Caco-2 (cell line): ENCODE results near the gene IRX2. TPM values are rescaled to one million over a fixed set of nuclear protein-coding genes. Genes with fewer than 3 reads are reported as not detected.

Source experiments
- BruUV-seq: library from RNA; stranded (reverse); fragments of 400-500 nt; replicated peaks from 2 replicates; lab custom pipeline; 2021; lab: Mats Ljungman, UMichigan
- CTCF ChIA-PET: fragments of 300-600 bp; sonication (Branson Sonifier 250); formaldehyde crosslinking; loops from one replicate; lab custom pipeline; 2022; ENCODE audit warnings: antibody characterized with exemption; lab: Charles Lee
- POLR2A ChIA-PET: fragments of 300-600 bp; sonication (Branson Sonifier 250); formaldehyde crosslinking; loops from one replicate; lab custom pipeline; 2022; ENCODE audit warnings: antibody characterized with exemption; lab: Charles Lee
- DNase-seq, 2 experiments: peaks; one replicate each; pipeline versions ENCODE4 v3.0.0 to v3.0.0-alpha.2; 2020 to 2022
- H3K27me3 ChIP-seq: replicated peaks from 2 replicates; pipeline ENCODE4 v1.6.0; 2011; ENCODE audit warnings: low read length; ENCODE audit not compliant: control insufficient read depth, insufficient read depth
- H3K36me3 ChIP-seq: 2 replicates; pipeline ENCODE4 v1.5.1; 2011; ENCODE audit warnings: low read length; ENCODE audit not compliant: control insufficient read depth, insufficient read depth
- H3K4me1 ChIP-seq: fragments of 250-450 bp; sonication (Bioruptor Pico); 2 replicates; pipeline ENCODE4 v1.5.1; 2020; ENCODE audit warnings: mild to moderate bottlenecking
- H3K4me3 ChIP-seq: 2 replicates; pipeline ENCODE4 v1.5.1; 2011; ENCODE audit warnings: low read depth, mild to moderate bottlenecking, control low read depth, low read length
- H3K9me3 ChIP-seq: fragments of 250-450 bp; sonication (Bioruptor Pico); 2 replicates; pipeline ENCODE4 v1.5.1; 2020; ENCODE audit warnings: mild to moderate bottlenecking, moderate library complexity
- H3K27ac Mint-ChIP-seq: one replicate; pipeline ENCODE4 v1.8.0; 2022; ENCODE audit warnings: mixed read lengths; ENCODE audit not compliant: unreplicated experiment
- H3K27me3 Mint-ChIP-seq: one replicate; pipeline ENCODE4 v1.8.0; 2022; ENCODE audit warnings: mixed read lengths; ENCODE audit not compliant: insufficient read depth, unreplicated experiment
- H3K36me3 Mint-ChIP-seq: one replicate; pipeline ENCODE4 v1.8.0; 2022; ENCODE audit warnings: mild to moderate bottlenecking, mixed read lengths; ENCODE audit not compliant: insufficient read depth, unreplicated experiment
- H3K4me1 Mint-ChIP-seq: one replicate; pipeline ENCODE4 v1.8.0; 2022; ENCODE audit warnings: low read depth, mixed read lengths; ENCODE audit not compliant: unreplicated experiment
- H3K4me3 Mint-ChIP-seq: one replicate; pipeline ENCODE4 v1.8.0; 2022; ENCODE audit warnings: mild to moderate bottlenecking, moderate library complexity, mixed read lengths; ENCODE audit not compliant: unreplicated experiment
- H3K9me3 Mint-ChIP-seq: one replicate; pipeline ENCODE4 v1.8.0; 2022; ENCODE audit warnings: mixed read lengths; ENCODE audit not compliant: unreplicated experiment
- CTCF ChIP-seq, 2 experiments: fragments of 200-600 bp in 1 of 2; IDR thresholded peaks; 1 replicate in 1 of 2; 2 replicates in 1 of 2; pipeline versions ENCODE4 v1.5.1 to v1.8.0; 2011 to 2022; ENCODE audit warnings: antibody characterized with exemption in 1 of 2, control low read depth in 1 of 2, inconsistent platforms in 1 of 2, low read depth in 1 of 2, low read length in 1 of 2, mild to moderate bottlenecking in 1 of 2, moderate library complexity in 1 of 2; ENCODE audit not compliant: insufficient read depth in 1 of 2, severe bottlenecking in 1 of 2, unreplicated experiment in 1 of 2
- intact Hi-C: fragments of 100-400 bp; cut with micrococcal nuclease; formaldehyde crosslinking; loops from one replicate; pipeline ENCODE4 v1.10.0; 2022; ENCODE audit not compliant: unreplicated experiment
- total RNA-seq: library from RNA; stranded (reverse); gene quantifications from 2 replicates; pipeline ENCODE4 v1.2.3, GENCODE V29; 2022

IRX2 gene
- total RNA-seq, 1 experiment from 2014 or later = 44.1 TPM

GRCh38 chr5:2747363-2748162, 3.9 kb downstream of the IRX2 start:
- intact Hi-C loops = no loop called here
- Histone ChIP-seq H3K4me1 (peaks cover 14% of the 10 kb centered on the region), H3K36me3 (peaks cover 3% of the 10 kb centered on the region; the same call in 1 of the 2 replicates), H3K4me3 (no peak overlapping the region), H3K9me3 (no peaks in the 10 kb centered on the region), H3K27me3 (no peaks in the 10 kb centered on the region)
- no peak overlapping the region for H3K27ac Mint-ChIP-seq
- H3K27me3 Mint-ChIP-seq = no peaks in the 10 kb centered on the region
- DNase-seq = no peak
- H3K9me3 Mint-ChIP-seq = no peaks in the 10 kb centered on the region
- no peak overlapping the region for H3K4me3 Mint-ChIP-seq
- ChIA-PET CTCF (no interaction called here), POLR2A (no interaction called here)
- TF ChIP-seq CTCF (IDR thresholded peaks at IDR 0.05; ENCODE audit: insufficient read depth in 1 of 2, low read depth in 1 of 2, low read length in 1 of 2, severe bottlenecking in 1 of 2, unreplicated experiment in 1 of 2) = no peak
- no TSS peak for BruUV-seq
- peaks cover 26% of the 10 kb centered on the region for H3K4me1 Mint-ChIP-seq
- H3K36me3 Mint-ChIP-seq = peaks cover 73% of the 10 kb centered on the region

- TSS peak; percentile 6 for BruUV-seq
- H3K27ac Mint-ChIP-seq = no peak overlapping the region
- peaks cover 3% of the 10 kb centered on the region; the same call in 1 of the 2 replicates for H3K36me3 ChIP-seq
- no peak for DNase-seq
- peaks cover 23% of the 10 kb centered on the region for H3K4me1 ChIP-seq
- peaks cover 79% of the 10 kb centered on the region for H3K36me3 Mint-ChIP-seq
- peak in 1 of 2 experiments; percentile 11 for TF ChIP-seq CTCF (IDR thresholded peaks at IDR 0.05; ENCODE audit: insufficient read depth in 1 of 2, low read depth in 1 of 2, low read length in 1 of 2, severe bottlenecking in 1 of 2, unreplicated experiment in 1 of 2)
- ChIA-PET POLR2A (interaction anchor here (0.7 kb wide), 1 partner anchor 536 kb away, joined by 3 read pairs; no protein-coding TSS in a partner anchor), CTCF (interaction anchor here (0.6 to 1.0 kb wide), 6 partner anchors 10 to 1080 kb away, joined by 3 to 4 read pairs (median 3); no protein-coding TSS in a partner anchor)
- H3K9me3 Mint-ChIP-seq = no peaks in the 10 kb centered on the region
- no peak overlapping the region for H3K4me3 ChIP-seq
- no peaks in the 10 kb centered on the region for H3K9me3 ChIP-seq
- peaks cover 31% of the 10 kb centered on the region for H3K4me1 Mint-ChIP-seq
- peak overlapping the region; percentile 37 for H3K4me3 Mint-ChIP-seq
- no peaks in the 10 kb centered on the region for H3K27me3 Mint-ChIP-seq
- no peaks in the 10 kb centered on the region for H3K27me3 ChIP-seq
- intact Hi-C loops = no loop called here
Observed at GRCh38 chr5:2746561-2747032, 4.9 kb downstream of the IRX2 start.

GRCh38 chr5:2744485-2744884, 7.0 kb downstream of the IRX2 start:
- Histone ChIP-seq H3K9me3 (no peaks in the 10 kb centered on the region), H3K36me3 (peaks cover 3% of the 10 kb centered on the region; the same call in 1 of the 2 replicates), H3K4me1 (peaks cover 24% of the 10 kb centered on the region), H3K27me3 (no peaks in the 10 kb centered on the region), H3K4me3 (no peak overlapping the region)
- H3K27me3 Mint-ChIP-seq = no peaks in the 10 kb centered on the region
- peaks cover 25% of the 10 kb centered on the region for H3K4me1 Mint-ChIP-seq
- no TSS peak for BruUV-seq
- H3K27ac Mint-ChIP-seq = no peak overlapping the region
- DNase-seq = no peak
- H3K9me3 Mint-ChIP-seq = no peaks in the 10 kb centered on the region
- CTCF ChIA-PET = no interaction called here
- POLR2A ChIA-PET = no interaction called here
- no peak overlapping the region for H3K4me3 Mint-ChIP-seq
- peaks cover 75% of the 10 kb centered on the region for H3K36me3 Mint-ChIP-seq
- intact Hi-C loops = no loop called here
- TF ChIP-seq CTCF (IDR thresholded peaks at IDR 0.05; ENCODE audit: insufficient read depth in 1 of 2, low read depth in 1 of 2, low read length in 1 of 2, severe bottlenecking in 1 of 2, unreplicated experiment in 1 of 2) = no peak
